B cell (primary cell): Measurements from ENCODE around the gene FGF6. TPM values are rescaled to one million over a fixed set of nuclear protein-coding genes. Genes with fewer than 3 reads are reported as not detected.
A peak's percentile ranks its signal among the peaks of the same experiment; 100 is the strongest.

Experiments
- ATAC-seq: fragments of 200-7000 bp; cut with Tn5 transposase; one replicate; pipeline ENCODE4 v1.10.0; 2021; ENCODE audit warnings: low read depth, mild to moderate bottlenecking, moderate number of reproducible peaks, moderate library complexity
- CTCF ChIA-PET: fragments of 350-600 bp; sonication (Branson Sonifier 250); formaldehyde crosslinking; loops from one replicate; lab custom pipeline; 2021; ENCODE audit warnings: antibody characterized with exemption, inconsistent platforms; lab: Charles Lee
- POLR2A ChIA-PET: fragments of 350-600 bp; sonication (Branson Sonifier 250); formaldehyde crosslinking; loops from one replicate; lab custom pipeline; 2021; ENCODE audit warnings: antibody characterized with exemption; lab: Charles Lee
- DNase-seq: peaks from one replicate; pipeline ENCODE4 v3.0.0; 2013
- H2AFZ ChIP-seq: 2 replicates; pipeline ENCODE4 v1.6.1; 2012; ENCODE audit warnings: mild to moderate bottlenecking, low read depth, low read length; ENCODE audit not compliant: insufficient read depth, poor library complexity, severe bottlenecking
- H3K27ac ChIP-seq, 2 donors: 1 replicate in 1 of 2; 2 replicates in 1 of 2; pipeline ENCODE4 v1.5.1; 2012 to 2013; ENCODE audit warnings: low read length in 2 of 2, mild to moderate bottlenecking in 2 of 2, moderate library complexity in 1 of 2
- H3K27me3 ChIP-seq, 4 experiments: fragments of 200-600 bp in 1 of 4; sonication (generic) in 1 of 4; replicated peaks in 1 of 4; 1 replicate in 2 of 4; 2 replicates in 2 of 4; pipeline versions ENCODE4 v1.6.1 to v1.7.0; 2013 to 2016; ENCODE audit warnings: low read length in 3 of 4, mild to moderate bottlenecking in 2 of 4, mixed read lengths in 1 of 4, moderate library complexity in 1 of 4; ENCODE audit not compliant: insufficient read depth in 4 of 4, control insufficient read depth in 3 of 4; ENCODE audit errors: control extremely low read depth in 1 of 4
- H3K36me3 ChIP-seq, 2 experiments: replicated peaks in 1 of 2; 1 replicate in 1 of 2; 2 replicates in 1 of 2; pipeline versions ENCODE4 v1.6.1 to v1.7.1; 2013; ENCODE audit warnings: low read length in 1 of 2; ENCODE audit not compliant: insufficient read depth in 2 of 2, control insufficient read depth in 1 of 2; ENCODE audit errors: control extremely low read depth in 1 of 2, extremely low read depth in 1 of 2
- H3K4me1 ChIP-seq, 2 donors: fragments of 200-600 bp in 1 of 2; sonication (generic) in 1 of 2; 1 replicate in 1 of 2; 2 replicates in 1 of 2; pipeline versions ENCODE4 v1.5.1 to v1.6.1; 2013 to 2017; ENCODE audit warnings: low read length in 2 of 2; ENCODE audit not compliant: control insufficient read depth in 2 of 2, insufficient read depth in 2 of 2
- H3K4me2 ChIP-seq: replicated peaks from 2 replicates; pipeline ENCODE3; 2012; ENCODE audit warnings: mild to moderate bottlenecking, low read depth, low read length; ENCODE audit not compliant: poor library complexity, severe bottlenecking
- H3K4me3 ChIP-seq, 5 experiments: fragments of 200-600 bp in 1 of 5; sonication (generic) in 1 of 5; 1 replicate in 3 of 5; 2 replicates in 2 of 5; pipeline versions ENCODE4 v1.5.1 to v1.7.0; 2011 to 2016; ENCODE audit warnings: low read length in 4 of 5, mild to moderate bottlenecking in 4 of 5, low read depth in 2 of 5, control low read depth in 1 of 5, moderate library complexity in 1 of 5; ENCODE audit not compliant: insufficient read depth in 1 of 5; ENCODE audit errors: control extremely low read depth in 1 of 5, extremely low read depth in 1 of 5
- H3K79me2 ChIP-seq: fragments of 200-600 bp; sonication (generic); one replicate; pipeline ENCODE4 v1.6.0; 2016; ENCODE audit warnings: low read length; ENCODE audit not compliant: control insufficient read depth, insufficient read depth
- H3K9ac ChIP-seq: fragments of 200-600 bp; sonication (generic); 2 replicates; pipeline ENCODE4 v1.6.1; 2017; ENCODE audit warnings: mild to moderate bottlenecking, low read length, moderate library complexity
- H3K9me3 ChIP-seq, 3 donors: one replicate each; pipeline versions ENCODE4 v1.6.1 to v1.7.1; 2013; ENCODE audit warnings: low read length in 2 of 3; ENCODE audit not compliant: control insufficient read depth in 2 of 3, insufficient read depth in 1 of 3; ENCODE audit errors: control extremely low read depth in 1 of 3
- H4K20me1 ChIP-seq: 2 replicates; pipeline ENCODE4 v1.6.0; 2012; ENCODE audit warnings: mild to moderate bottlenecking, low read length; ENCODE audit not compliant: insufficient read depth, control insufficient read depth, poor library complexity, severe bottlenecking
- H3K27ac Mint-ChIP-seq: one replicate; pipeline ENCODE4 v1.8.0; 2021; ENCODE audit warnings: mixed read lengths
- H3K27me3 Mint-ChIP-seq: one replicate; pipeline ENCODE4 v1.8.0; 2021; ENCODE audit warnings: mixed read lengths
- H3K4me1 Mint-ChIP-seq: one replicate; pipeline ENCODE4 v1.8.0; 2021; ENCODE audit warnings: mixed read lengths
- H3K4me3 Mint-ChIP-seq: one replicate; pipeline ENCODE4 v1.8.0; 2021; ENCODE audit warnings: mixed read lengths
- H3K9me3 Mint-ChIP-seq: one replicate; pipeline ENCODE4 v1.8.0; 2022; ENCODE audit warnings: mixed read lengths; ENCODE audit not compliant: insufficient read depth
- CTCF ChIP-seq: fragments of 200-600 bp; IDR thresholded peaks from one replicate; pipeline ENCODE4 v1.8.0; 2022; ENCODE audit warnings: antibody characterized with exemption, mild to moderate bottlenecking
- EZH2 ChIP-seq: IDR thresholded peaks from 2 replicates; pipeline ENCODE4 v1.6.1; 2012; ENCODE audit warnings: borderline replicate concordance, low read depth, mild to moderate bottlenecking, moderate library complexity, low read length; ENCODE audit not compliant: insufficient read depth, poor library complexity, severe bottlenecking
- WGBS: methylation state at CpG from one replicate; pipeline ENCODE4 v1.1.5; 2013; ENCODE audit warnings: missing lambda C conversion rate; ENCODE audit not compliant: insufficient coverage; 5-methylcytosine and 5-hydroxymethylcytosine counted together
- intact Hi-C: fragments of 100-400 bp; cut with micrococcal nuclease; formaldehyde crosslinking; loops from one replicate; pipeline ENCODE4 v1.10.0; 2022
- polyA plus RNA-seq: library from polyadenylated mRNA; depleted of rRNA; stranded (reverse); fragments of >200 nt; gene quantifications from 2 replicates; pipeline ENCODE4 v1.2.3, GENCODE V29; 2012
- total RNA-seq, 2 donors: library from RNA; stranded (reverse); fragments of 120-200 nt in 1 of 2; gene quantifications; 1 replicate in 1 of 2; 2 replicates in 1 of 2; pipeline versions ENCODE4 v1.2.3 to v1.2.4, GENCODE V29; 2013 to 2022

The FGF6 gene
- total and polyA plus RNA-seq, 2 donors (not counting 1 experiment from before 2014, with no cell fraction given): not detected

- ATAC-seq: no peak
- H3K9me3 ChIP-seq: peaks cover 0 to 7% (median 4%) of the 10 kb centered on the region in 3 donors
- H3K4me2 ChIP-seq: no peak overlapping the region
- H3K9me3 Mint-ChIP-seq: no peaks in the 10 kb centered on the region
- H4K20me1 ChIP-seq: no peaks in the 10 kb centered on the region
- peaks cover 25% of the 10 kb centered on the region for H3K4me1 Mint-ChIP-seq
- H3K4me1 ChIP-seq: peaks cover 20 to 22% of the 10 kb centered on the region in 2 donors
- TF ChIP-seq EZH2: no peak
- no peak for TF ChIP-seq CTCF
- no peaks in the 10 kb centered on the region for H3K79me2 ChIP-seq
- H3K36me3 ChIP-seq: no peaks in the 10 kb centered on the region
- no peak overlapping the region for H3K9ac ChIP-seq
- ChIA-PET CTCF (interaction anchor here (0.8 to 0.9 kb wide), 2 partner anchors 10 to 20 kb away, joined by 3 read pairs; no protein-coding TSS in a partner anchor), POLR2A (interaction anchor here (0.7 kb wide), 1 partner anchor 390 kb away, joined by 3 read pairs; no protein-coding TSS in a partner anchor)
- DNase-seq: no peak
- H2AFZ ChIP-seq: no peak overlapping the region
- WGBS: 100% methylated on average over 2 of the region's 5 CpGs
- H3K27me3 ChIP-seq: peaks cover 0 to 9% (median 3%) of the 10 kb centered on the region in 4 experiments
- no peak overlapping the region for H3K27ac Mint-ChIP-seq
- H3K27ac ChIP-seq: no peak overlapping the region
- H3K4me3 Mint-ChIP-seq: no peak overlapping the region
- H3K27me3 Mint-ChIP-seq: peaks cover 20% of the 10 kb centered on the region
- intact Hi-C loops: no loop called here
- H3K4me3 ChIP-seq: no peak overlapping the region
These were observed 5.3 kb downstream of the FGF6 start for GRCh38 chr12:4440187-4440941.

GRCh38 chr12:4439736-4440135 lies 5.9 kb downstream of the FGF6 start:
- ChIA-PET CTCF (interaction anchor here (0.8 to 0.9 kb wide), 3 partner anchors 9 to 20 kb away, joined by 3 read pairs; no protein-coding TSS in a partner anchor), POLR2A (interaction anchor here (0.7 kb wide), 1 partner anchor 390 kb away, joined by 3 read pairs; no protein-coding TSS in a partner anchor)
- WGBS: 80% methylated on average over 1 of the region's 5 CpGs
- no peak for DNase-seq
- Histone ChIP-seq H3K36me3 (no peaks in the 10 kb centered on the region), H3K27me3 (peaks cover 0 to 7% (median 3%) of the 10 kb centered on the region in 4 experiments), H3K27ac (no peak overlapping the region), H2AFZ (peak overlapping the region; percentile 58), H3K4me2 (peak overlapping the region; percentile 68), H3K9me3 (peaks cover 0 to 8% (median 5%) of the 10 kb centered on the region in 3 donors), H3K9ac (peak overlapping the region; percentile 36), H4K20me1 (no peaks in the 10 kb centered on the region), H3K4me3 (no peak overlapping the region), H3K4me1 (peaks cover 26 to 28% of the 10 kb centered on the region in 2 donors), H3K79me2 (no peaks in the 10 kb centered on the region)
- no peaks in the 10 kb centered on the region for H3K9me3 Mint-ChIP-seq
- peak overlapping the region; percentile 75 for H3K4me3 Mint-ChIP-seq
- ATAC-seq: no peak
- H3K27me3 Mint-ChIP-seq: peaks cover 19% of the 10 kb centered on the region
- no peak overlapping the region for H3K27ac Mint-ChIP-seq
- intact Hi-C loops: no loop called here
- no peak for TF ChIP-seq CTCF
- no peak for TF ChIP-seq EZH2
- H3K4me1 Mint-ChIP-seq: peaks cover 30% of the 10 kb centered on the region
